Thyroid gland (tissue), 4 donors: ENCODE data around the gene OR2F2.

ENCODE experiments used
- POLR2A ChIP-seq, 2 donors: fragments of 450-650 bp; IDR thresholded peaks; one replicate each; pipeline ENCODE4 v1.6.1; 2017; ENCODE audit warnings: antibody characterized with exemption in 2 of 2, mild to moderate bottlenecking in 2 of 2, moderate library complexity in 1 of 2
- TF ChIP-seq, protein P1 (sequence below), 6 experiments: fragments of 200-600 bp in 3 of 6; fragments of 450-650 bp in 3 of 6; sonication (generic) in 3 of 6; IDR thresholded peaks; one replicate each; pipeline ENCODE4 v1.5.1; 2016 to 2019; ENCODE audit warnings: antibody characterized with exemption in 6 of 6, mild to moderate bottlenecking in 2 of 6, inconsistent platforms in 1 of 6, moderate library complexity in 1 of 6

DNA sequence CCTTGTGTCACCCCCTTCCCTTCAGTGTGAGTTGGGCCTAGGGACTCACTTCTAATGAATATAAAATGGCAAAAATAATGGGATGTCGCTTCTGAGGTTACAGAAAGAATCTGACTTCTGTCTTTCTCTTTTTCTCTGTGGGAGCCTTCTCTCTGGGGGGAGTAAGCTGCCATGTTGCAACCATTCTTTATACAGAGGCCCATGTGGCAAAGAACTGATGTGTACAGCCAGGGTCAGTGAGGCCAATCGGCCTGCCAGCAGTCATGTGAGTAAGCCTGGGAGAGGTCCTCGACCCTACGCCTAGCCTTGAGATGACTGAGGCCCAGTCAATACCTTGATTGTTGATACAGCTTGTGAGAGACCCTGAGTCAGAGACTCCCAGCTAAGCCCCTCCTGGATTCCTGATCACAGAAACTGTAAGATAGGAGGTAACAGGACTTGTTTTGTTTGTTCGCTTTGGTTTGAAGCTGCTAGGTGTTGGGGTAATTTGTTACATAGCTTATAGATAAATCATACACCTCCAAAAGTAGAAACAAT, 34.7 kb upstream of the OR2F2 start:
- TF ChIP-seq, protein P1, sequence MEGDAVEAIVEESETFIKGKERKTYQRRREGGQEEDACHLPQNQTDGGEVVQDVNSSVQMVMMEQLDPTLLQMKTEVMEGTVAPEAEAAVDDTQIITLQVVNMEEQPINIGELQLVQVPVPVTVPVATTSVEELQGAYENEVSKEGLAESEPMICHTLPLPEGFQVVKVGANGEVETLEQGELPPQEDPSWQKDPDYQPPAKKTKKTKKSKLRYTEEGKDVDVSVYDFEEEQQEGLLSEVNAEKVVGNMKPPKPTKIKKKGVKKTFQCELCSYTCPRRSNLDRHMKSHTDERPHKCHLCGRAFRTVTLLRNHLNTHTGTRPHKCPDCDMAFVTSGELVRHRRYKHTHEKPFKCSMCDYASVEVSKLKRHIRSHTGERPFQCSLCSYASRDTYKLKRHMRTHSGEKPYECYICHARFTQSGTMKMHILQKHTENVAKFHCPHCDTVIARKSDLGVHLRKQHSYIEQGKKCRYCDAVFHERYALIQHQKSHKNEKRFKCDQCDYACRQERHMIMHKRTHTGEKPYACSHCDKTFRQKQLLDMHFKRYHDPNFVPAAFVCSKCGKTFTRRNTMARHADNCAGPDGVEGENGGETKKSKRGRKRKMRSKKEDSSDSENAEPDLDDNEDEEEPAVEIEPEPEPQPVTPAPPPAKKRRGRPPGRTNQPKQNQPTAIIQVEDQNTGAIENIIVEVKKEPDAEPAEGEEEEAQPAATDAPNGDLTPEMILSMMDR (IDR thresholded peaks at IDR 0.05): no peak
- TF ChIP-seq POLR2A (IDR thresholded peaks at IDR 0.05): no peak
